Thymus (tissue), 11 donors: ENCODE data around the gene DUSP16. TPM values are rescaled to one million over a fixed set of nuclear protein-coding genes. Genes with fewer than 3 reads are reported as not detected.
A peak's percentile ranks its signal among the peaks of the same experiment; 100 is the strongest.

ENCODE experiments used
- DNase-seq, 9 donors: peaks; one replicate each; pipeline ENCODE4 v3.0.0-alpha.2; 2013; ENCODE audit warnings: low spot score in 9 of 9, low read depth in 6 of 9, missing footprints in 1 of 9
- H3K27ac ChIP-seq, 2 donors: one replicate each; pipeline ENCODE4 v1.5.1; 2013; ENCODE audit warnings: control low read depth in 1 of 2, low read depth in 1 of 2, low read length in 1 of 2, mild to moderate bottlenecking in 1 of 2, moderate library complexity in 1 of 2
- H3K27me3 ChIP-seq, 2 donors: one replicate each; pipeline ENCODE4 v1.5.1; 2013; ENCODE audit warnings: low read length in 1 of 2; ENCODE audit not compliant: control insufficient read depth in 2 of 2, insufficient read depth in 1 of 2
- H3K36me3 ChIP-seq, 2 donors: one replicate each; pipeline ENCODE4 v1.5.1; 2013; ENCODE audit warnings: low read length in 1 of 2, mild to moderate bottlenecking in 1 of 2, moderate library complexity in 1 of 2; ENCODE audit not compliant: control insufficient read depth in 2 of 2, insufficient read depth in 2 of 2
- H3K4me1 ChIP-seq, 2 donors: one replicate each; pipeline ENCODE4 v1.5.1; 2013; ENCODE audit warnings: low read length in 2 of 2; ENCODE audit not compliant: control insufficient read depth in 2 of 2, insufficient read depth in 2 of 2
- H3K4me3 ChIP-seq, 2 donors: one replicate each; pipeline ENCODE4 v1.5.1; 2013; ENCODE audit warnings: low read length in 2 of 2, control low read depth in 1 of 2, mild to moderate bottlenecking in 1 of 2
- H3K9me3 ChIP-seq, 2 donors: one replicate each; pipeline ENCODE4 v1.5.1; 2013; ENCODE audit warnings: low read length in 1 of 2, mild to moderate bottlenecking in 1 of 2; ENCODE audit not compliant: control insufficient read depth in 2 of 2, insufficient read depth in 1 of 2
- WGBS: extraction: QIAGEN DNeasy Blood & Tissue Kit; methylation state at CpG from one replicate; pipeline ENCODE4 v1.1.7; 2013; 5-methylcytosine and 5-hydroxymethylcytosine counted together
- polyA plus RNA-seq: library from polyadenylated mRNA; stranded (reverse); fragments of 200-250 nt; gene quantifications from one replicate; pipeline ENCODE4 v1.2.3, GENCODE V29; 2013
- total RNA-seq: library from RNA; stranded (reverse); fragments of 120-200 nt; gene quantifications from one replicate; pipeline ENCODE4 v1.2.4, GENCODE V29; 2013
- donor health status: healthy.

Gene DUSP16
- total and polyA plus RNA-seq, 2 donors, result 18.2 to 19.1 TPM

DNA sequence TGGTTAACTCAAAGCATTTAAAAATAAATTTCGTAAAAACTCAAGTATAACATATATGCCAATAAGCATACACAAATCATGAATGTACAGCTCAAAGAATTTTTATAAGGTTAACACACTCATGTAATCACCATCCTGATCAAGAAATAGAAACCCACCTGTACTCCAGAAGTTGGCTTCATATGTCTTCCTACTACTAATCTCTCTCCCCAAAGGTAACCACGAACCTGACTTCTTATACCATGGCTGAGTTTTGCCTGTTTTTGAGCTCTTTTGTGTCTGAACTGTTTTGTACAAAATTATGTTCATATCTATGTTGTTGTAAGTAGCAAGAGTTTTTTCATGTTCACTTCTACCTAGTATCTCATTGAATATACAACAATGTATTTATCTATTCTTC, 18.7 kb downstream of the DUSP16 start:
- Histone ChIP-seq H3K36me3 (peaks cover 0 to 2% of the 10 kb centered on the region in 2 donors), H3K4me3 (no peak overlapping the region), H3K27ac (peak overlapping the region in 1 of 2 donors; percentile 32), H3K27me3 (no peaks in the 10 kb centered on the region), H3K4me1 (peaks cover 7 to 12% of the 10 kb centered on the region in 2 donors), H3K9me3 (no peaks in the 10 kb centered on the region)
- peak in 1 of 9 donors; percentile 49 for DNase-seq
- 86% methylated on average over 2 of the region's 2 CpGs for WGBS

DNA sequence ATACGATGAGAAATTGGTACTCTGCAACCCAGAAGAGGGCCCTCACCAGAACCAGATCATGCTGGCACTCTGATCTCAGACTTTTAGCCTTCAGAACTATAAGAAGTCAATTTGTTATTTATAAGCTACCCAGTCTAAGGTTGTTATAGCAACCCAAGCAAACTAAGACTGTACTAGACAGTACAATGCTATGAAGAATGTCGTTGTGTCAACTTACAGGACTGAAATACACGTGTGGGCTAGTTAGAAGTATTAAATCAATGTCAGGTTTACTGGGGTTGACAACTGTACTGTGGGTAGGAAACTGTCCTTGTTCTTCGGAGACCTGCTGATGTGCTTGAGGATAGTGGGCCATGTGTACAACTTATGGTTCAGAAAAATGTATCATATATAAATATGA, 19.7 kb downstream of the DUSP16 start:
- peaks cover 0 to 2% of the 10 kb centered on the region in 2 donors for H3K36me3 ChIP-seq
- H3K4me3 ChIP-seq, result no peak overlapping the region
- no peak overlapping the region for H3K27ac ChIP-seq
- no peaks in the 10 kb centered on the region for H3K9me3 ChIP-seq
- no peaks in the 10 kb centered on the region for H3K27me3 ChIP-seq
- H3K4me1 ChIP-seq, result peaks cover 7 to 12% of the 10 kb centered on the region in 2 donors
- no peak for DNase-seq
- WGBS, result 92% methylated on average over 4 of the region's 4 CpGs

DNA sequence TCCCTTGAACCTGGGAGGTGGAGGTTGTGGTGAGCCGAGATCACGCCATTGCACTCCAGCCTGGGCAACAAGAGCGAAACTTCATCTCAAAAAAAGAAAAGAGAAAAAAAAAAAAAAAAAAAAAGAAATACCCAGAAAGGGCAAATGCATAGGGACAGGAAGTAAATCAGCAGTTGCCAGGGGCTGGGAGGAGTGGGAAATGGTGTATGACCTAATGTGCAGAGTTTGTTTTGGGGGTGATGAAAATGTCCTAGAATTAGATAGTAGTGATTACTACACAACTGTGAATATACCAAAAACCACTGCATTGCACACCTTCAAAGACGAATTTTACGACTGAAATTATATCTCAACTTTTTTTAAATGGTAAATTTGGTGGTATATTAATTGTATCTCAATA, 20.4 kb downstream of the DUSP16 start:
- Histone ChIP-seq H3K9me3 (no peaks in the 10 kb centered on the region), H3K4me3 (no peak overlapping the region), H3K4me1 (peaks cover 7 to 12% of the 10 kb centered on the region in 2 donors), H3K27me3 (no peaks in the 10 kb centered on the region), H3K36me3 (peaks cover 0 to 2% of the 10 kb centered on the region in 2 donors), H3K27ac (no peak overlapping the region)
- 97% methylated on average over 5 of the region's 5 CpGs for WGBS
- no peak for DNase-seq

DNA sequence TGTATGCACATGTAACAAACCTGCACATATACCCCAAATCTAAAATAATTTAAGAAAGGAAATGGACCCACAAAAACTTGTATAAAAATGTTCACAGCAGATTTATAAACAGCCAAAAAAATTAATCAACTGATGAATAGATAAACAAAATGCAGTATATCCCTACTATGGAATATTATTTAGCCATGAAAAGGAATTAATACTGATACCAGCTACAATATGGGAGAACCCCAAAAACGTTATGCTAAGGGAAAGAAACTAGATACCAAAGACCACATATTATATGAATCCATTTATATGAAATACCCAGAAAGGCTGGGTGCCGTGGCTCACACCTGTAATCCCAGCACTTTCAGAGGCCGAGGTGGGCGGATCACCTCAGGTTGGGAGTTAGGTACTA, 20.9 kb downstream of the DUSP16 start:
- no peak overlapping the region for H3K27ac ChIP-seq
- no peak for DNase-seq
- H3K36me3 ChIP-seq, result peaks cover 0 to 2% of the 10 kb centered on the region in 2 donors
- no peaks in the 10 kb centered on the region for H3K27me3 ChIP-seq
- no peaks in the 10 kb centered on the region for H3K9me3 ChIP-seq
- WGBS, result 97% methylated on average over 4 of the region's 4 CpGs
- no peak overlapping the region for H3K4me3 ChIP-seq
- peaks cover 7 to 12% of the 10 kb centered on the region in 2 donors for H3K4me1 ChIP-seq

DNA sequence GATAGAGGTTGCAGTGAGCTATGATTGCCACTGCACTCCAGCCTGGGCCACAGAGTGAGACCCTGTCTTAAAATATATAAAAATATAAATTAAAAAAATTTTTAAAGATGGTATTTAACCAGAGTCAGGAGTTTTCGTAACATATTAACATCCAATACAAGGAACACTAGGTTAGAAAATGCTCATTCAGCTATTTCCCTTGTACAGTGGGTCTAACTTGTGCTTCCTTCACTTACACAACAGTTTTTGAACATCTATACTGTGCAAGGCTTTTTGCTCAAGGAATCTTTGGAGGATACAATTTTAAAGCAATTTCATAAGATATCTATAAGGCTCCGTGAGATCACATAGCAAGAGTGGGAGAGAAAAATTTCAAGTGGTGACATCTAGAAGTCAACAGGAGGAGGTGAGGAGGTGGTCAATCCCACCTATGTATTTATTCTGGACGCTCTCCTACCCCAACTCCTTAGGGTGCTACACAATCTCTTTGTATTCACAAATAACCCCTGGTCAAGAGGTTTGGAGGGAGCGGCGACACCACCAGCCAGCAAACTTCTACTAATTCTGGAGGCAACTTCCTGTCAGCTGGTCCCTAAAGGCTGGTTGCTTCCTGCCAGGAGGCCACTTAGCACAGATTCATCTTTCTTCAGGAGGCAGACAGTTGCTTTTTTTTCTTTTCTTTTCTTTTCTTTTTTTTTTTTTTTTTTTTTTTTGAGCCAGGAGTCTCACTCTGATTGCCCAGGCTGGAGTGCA, 22.2 kb downstream of the DUSP16 start:
- peak in 1 of 9 donors; percentile 47 for DNase-seq
- H3K36me3 ChIP-seq, result peaks cover 0 to 2% of the 10 kb centered on the region in 2 donors
- 77% methylated on average over 5 of the region's 5 CpGs for WGBS
- H3K27ac ChIP-seq, result peak overlapping the region in 1 of 2 donors; percentile 12
- H3K4me1 ChIP-seq, result peaks cover 7 to 12% of the 10 kb centered on the region in 2 donors
- no peaks in the 10 kb centered on the region for H3K9me3 ChIP-seq
- no peaks in the 10 kb centered on the region for H3K27me3 ChIP-seq
- no peak overlapping the region for H3K4me3 ChIP-seq

DNA sequence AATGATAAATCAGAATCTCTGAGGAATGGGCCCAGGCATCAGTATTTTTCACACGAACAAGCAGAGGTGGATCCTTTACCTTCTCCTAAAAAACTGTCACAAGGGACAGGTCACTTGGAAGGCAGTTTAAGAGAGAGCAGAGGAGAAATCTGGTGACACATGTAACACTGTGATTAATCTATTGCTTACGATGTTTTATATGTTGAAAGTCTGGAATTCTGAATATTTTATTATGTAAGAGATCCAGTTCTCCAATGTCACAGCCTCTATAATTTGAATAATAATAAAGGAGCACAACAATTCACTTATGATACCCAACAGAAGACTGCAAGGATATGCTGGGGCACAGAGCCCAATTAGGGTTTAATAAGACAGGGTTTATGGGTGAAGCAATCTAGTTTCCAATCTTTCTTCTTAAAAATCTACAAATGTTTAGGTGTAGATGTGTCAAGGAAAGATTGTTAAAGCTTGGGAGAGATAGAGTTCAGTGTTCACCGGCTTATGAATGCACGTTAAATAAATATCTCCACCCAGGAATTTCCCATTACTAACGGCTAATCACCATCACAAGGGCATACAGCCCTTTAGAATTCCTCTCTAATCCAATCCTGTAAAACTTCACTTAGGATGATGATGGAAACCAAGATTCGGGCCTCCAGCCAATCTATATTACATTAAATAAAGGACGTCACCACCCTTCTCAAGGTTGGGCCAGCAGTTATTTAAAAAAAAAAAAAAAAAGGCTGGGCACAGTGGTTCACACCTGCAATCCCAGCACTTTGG, 23.4 kb downstream of the DUSP16 start:
- peaks cover 7 to 13% of the 10 kb centered on the region in 2 donors for H3K4me1 ChIP-seq
- H3K27ac ChIP-seq, result no peak overlapping the region
- WGBS, result 97% methylated on average over 7 of the region's 7 CpGs

DNA sequence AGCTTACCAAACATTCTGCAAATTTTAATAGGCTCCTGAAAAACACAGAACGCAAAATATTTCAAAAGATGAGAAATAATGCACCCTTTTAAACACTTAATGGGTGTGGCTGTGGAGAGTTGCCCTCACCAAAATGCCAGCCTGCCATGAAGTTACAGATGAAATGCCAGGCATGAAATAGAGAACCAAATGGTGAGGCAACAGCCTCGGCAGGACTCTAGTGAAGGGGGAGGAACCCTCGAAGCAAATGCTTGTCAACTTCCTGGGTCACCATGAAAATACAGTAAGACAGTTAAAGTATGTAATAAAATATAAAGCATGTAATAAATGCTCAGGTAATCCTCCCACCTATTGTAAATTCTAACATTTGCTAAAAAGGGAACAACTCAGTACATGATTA, 24.1 kb downstream of the DUSP16 start:
- DNase-seq, result no peak
- no peaks in the 10 kb centered on the region for H3K27me3 ChIP-seq
- H3K4me1 ChIP-seq, result peaks cover 9 to 18% of the 10 kb centered on the region in 2 donors
- 95% methylated on average over 3 of the region's 3 CpGs for WGBS
- H3K4me3 ChIP-seq, result no peak overlapping the region
- H3K9me3 ChIP-seq, result no peaks in the 10 kb centered on the region
- H3K27ac ChIP-seq, result no peak overlapping the region
- peaks cover 0 to 2% of the 10 kb centered on the region in 2 donors for H3K36me3 ChIP-seq

More for the DNA sequence above, 23.4 kb downstream of the DUSP16 start:
- H3K27me3 ChIP-seq, result no peaks in the 10 kb centered on the region
- DNase-seq, result no peak
- H3K36me3 ChIP-seq, result peaks cover 0 to 2% of the 10 kb centered on the region in 2 donors
- H3K9me3 ChIP-seq, result no peaks in the 10 kb centered on the region
- H3K4me3 ChIP-seq, result no peak overlapping the region

DNA sequence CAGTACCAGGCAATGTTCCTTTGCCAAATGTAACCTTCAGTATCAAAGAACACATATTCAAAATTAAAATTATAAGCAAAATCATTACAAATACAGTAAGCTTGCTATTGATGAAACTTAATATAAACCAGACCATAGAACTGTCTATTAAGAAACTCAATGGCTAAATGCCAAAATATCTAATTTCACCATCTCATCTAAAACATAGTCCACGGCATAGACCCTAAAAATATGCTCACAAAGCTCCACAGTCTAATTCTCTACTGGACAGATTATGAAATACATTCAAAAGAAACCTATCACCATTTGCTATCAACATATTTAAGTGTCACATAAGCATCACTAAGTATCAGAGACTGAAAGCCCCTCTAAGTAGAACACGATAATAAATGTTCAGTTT, 25.2 kb downstream of the DUSP16 start:
- DNase-seq, result no peak
- H3K4me3 ChIP-seq, result no peak overlapping the region

DNA sequence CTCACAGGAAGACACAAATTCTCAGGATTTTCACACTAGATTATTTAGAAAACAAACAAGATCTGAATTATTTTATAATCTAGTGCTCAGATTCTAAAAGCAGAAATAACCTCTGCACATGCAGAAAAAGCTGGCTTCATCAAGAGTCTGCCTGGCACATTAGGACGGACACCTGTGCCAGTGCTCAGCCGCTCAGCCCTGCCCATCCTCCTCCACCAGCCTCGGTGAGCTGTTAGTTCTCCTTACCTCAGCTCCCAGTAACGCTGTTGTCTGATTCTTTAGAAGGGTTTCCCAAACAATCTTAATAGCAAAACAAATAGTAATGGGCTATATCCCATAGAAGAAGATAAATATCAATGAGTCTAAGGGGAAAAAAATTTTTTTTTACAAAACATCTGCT, 27.7 kb downstream of the DUSP16 start:
- Histone ChIP-seq H3K4me3 (no peak overlapping the region), H3K4me1 (peaks cover 3 to 10% of the 10 kb centered on the region in 2 donors), H3K27me3 (no peaks in the 10 kb centered on the region), H3K36me3 (no peaks in the 10 kb centered on the region), H3K27ac (no peak overlapping the region), H3K9me3 (no peaks in the 10 kb centered on the region)
- 97% methylated on average over 4 of the region's 4 CpGs for WGBS
- no peak for DNase-seq

More for the DNA sequence above, 25.2 kb downstream of the DUSP16 start:
- Histone ChIP-seq H3K4me1 (peaks cover 10 to 22% of the 10 kb centered on the region in 2 donors), H3K27ac (no peak overlapping the region), H3K36me3 (peaks cover 0 to 2% of the 10 kb centered on the region in 2 donors), H3K9me3 (no peaks in the 10 kb centered on the region), H3K27me3 (no peaks in the 10 kb centered on the region)
- 95% methylated on average over 2 of the region's 2 CpGs for WGBS
